ENCODE measurements around the gene TMEM14C.

DNA sequence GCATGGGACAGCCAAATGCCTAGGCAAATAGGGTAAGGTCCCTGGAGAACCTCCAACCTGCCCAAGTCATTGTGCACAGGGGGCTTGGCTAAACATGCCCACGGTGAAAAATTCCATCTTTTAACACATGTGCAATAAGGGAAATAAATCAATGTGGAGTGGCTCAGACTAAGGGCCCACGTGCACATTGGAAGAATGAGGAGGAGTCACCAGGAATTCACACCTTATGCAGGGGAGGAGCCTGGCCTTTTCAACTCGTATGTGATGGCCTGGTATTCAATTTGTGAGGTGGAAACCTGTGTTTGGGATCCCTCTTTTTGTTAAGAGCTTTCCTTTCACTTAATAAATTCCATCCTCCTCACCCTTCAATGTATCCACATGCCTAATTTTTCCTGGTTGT, 41.1 kb upstream of the TMEM14C start:
- TF ChIP-seq, protein P1, sequence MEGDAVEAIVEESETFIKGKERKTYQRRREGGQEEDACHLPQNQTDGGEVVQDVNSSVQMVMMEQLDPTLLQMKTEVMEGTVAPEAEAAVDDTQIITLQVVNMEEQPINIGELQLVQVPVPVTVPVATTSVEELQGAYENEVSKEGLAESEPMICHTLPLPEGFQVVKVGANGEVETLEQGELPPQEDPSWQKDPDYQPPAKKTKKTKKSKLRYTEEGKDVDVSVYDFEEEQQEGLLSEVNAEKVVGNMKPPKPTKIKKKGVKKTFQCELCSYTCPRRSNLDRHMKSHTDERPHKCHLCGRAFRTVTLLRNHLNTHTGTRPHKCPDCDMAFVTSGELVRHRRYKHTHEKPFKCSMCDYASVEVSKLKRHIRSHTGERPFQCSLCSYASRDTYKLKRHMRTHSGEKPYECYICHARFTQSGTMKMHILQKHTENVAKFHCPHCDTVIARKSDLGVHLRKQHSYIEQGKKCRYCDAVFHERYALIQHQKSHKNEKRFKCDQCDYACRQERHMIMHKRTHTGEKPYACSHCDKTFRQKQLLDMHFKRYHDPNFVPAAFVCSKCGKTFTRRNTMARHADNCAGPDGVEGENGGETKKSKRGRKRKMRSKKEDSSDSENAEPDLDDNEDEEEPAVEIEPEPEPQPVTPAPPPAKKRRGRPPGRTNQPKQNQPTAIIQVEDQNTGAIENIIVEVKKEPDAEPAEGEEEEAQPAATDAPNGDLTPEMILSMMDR (IDR thresholded peaks at IDR 0.05): no peak
- TF ChIP-seq POLR2A (IDR thresholded peaks at IDR 0.05): no peak
- no peak for TF ChIP-seq POLR2AphosphoS5 (IDR thresholded peaks at IDR 0.05)
